ENCODE data around the gene MAB21L3.

The MAB21L3 gene

GRCh38 chr1:116166011-116166571 lies 54.9 kb downstream of the MAB21L3 start:
- DNase-seq (ENCODE audit: low read depth), result no peak

- no peak for DNase-seq (ENCODE audit: low read depth)
Measured at GRCh38 chr1:116166655-116167054, 55.5 kb downstream of the MAB21L3 start.

GRCh38 chr1:116167625-116168276 lies 56.6 kb downstream of the MAB21L3 start:
- DNase-seq (ENCODE audit: low read depth), result no peak

DNA sequence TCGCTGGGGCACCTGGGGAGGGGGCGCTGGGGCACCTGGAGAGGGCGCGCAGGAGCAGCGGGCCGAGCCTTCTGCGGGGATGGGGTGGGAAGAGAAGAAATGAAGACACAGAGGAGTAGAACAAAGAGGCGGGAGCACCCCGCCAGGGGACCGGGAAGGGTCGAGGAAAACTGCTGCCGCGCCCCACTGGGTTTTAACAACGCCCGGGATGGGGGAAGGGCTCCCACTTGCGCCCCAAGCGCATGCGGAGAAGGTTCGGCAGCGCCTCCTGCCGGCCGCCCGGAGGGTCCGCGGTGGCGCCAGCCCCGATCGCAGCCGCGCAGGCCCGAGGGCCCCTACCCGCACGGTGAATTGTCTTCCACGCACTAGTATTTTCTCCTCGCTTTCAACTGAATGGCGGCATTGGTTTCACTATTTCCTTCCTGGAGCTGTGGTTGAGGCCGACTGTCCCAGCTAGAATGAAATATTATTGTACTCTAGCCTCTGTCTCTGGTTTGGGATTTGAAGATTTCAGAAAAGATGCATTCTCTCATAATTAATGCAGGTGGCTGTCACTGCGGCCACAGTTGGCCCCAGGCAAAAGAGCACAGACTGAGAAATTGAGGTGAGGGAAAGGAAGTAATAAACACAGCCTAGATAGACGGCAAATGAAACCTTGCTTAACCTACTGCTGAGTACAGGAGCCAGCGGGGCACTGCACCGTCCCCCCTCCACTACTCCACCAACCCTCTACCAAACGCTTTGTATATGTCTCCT lies 57.3 kb downstream of the MAB21L3 start:
- DNase-seq (ENCODE audit: low read depth), result peak; percentile 67

DNA sequence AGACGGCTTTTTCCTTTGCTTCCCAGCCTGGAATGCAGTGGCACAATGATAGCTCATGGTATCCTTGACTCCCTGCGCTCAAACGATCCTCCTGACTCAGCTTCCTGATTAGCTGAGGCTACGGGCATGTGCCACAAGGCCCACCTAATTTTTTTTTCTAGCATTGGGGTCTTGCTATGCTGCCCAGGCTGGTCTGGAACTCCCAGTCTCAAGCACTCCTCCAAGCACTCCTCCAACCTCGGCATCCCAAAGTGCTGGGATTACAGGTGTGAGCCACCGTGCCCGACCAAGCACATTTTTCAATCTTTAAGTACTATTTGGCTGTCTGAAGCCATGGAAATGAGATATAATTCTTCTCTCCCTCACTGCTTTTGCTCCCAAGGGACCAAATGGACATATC lies 58.7 kb downstream of the MAB21L3 start:
- DNase-seq (ENCODE audit: low read depth), result no peak

DNA sequence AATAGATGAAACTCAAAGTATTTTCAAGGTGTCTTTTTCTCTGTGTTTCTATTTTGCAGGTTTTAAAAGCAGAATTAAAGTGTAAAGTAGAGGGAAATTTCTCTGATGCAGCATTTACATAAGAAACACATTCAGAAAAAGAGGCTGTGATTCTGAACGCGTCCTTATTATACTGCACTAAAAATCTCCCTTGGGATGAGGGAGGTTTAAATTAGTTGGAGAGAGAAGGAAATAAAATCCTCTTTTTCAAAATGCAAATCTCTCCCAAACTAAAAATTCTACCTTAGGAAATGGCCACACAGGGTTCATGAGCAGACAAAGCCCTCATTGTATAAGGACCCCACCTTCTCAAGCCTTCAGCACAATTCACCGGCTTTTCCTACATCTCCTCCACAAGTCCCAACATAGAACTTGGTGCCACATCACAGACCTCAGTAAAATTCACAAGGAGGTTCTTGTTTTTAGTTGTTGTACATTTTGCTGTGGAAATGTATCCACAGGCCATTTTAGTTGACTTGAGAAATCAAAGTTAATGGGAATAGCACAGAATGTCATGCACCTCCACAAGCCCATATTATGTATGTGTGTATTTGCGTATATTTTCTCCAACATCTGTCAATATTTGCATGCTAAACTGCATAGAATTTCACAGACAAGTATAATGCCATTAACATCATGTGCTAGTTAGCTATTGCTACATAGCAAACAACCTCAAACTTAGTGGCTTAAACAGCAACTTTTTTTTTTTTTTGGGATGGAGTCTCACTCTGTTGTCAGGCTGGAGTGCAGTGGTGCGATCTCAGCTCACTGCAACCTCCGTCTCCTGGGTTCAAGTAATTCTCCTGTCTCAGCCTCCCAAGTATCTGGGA lies 59.8 kb downstream of the MAB21L3 start:
- DNase-seq (ENCODE audit: low read depth), result no peak

DNA sequence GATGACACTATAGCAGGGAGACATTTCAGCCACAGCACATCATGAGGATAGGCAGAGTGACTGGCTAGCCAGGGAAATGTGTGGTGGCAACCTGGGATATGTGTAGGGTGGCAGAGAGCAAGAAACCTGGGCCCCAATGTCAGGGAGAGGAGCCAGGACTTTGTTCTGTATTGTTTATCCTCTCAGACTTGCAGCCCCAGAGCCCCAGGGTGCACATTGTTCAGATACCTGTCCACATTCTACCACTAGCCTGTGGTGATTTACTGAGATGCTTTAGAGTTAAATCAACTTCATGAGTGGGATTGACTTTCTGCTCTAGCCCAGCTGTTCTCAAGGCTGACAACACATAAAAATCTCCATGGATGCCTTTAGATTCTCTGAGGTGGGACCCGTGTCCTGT lies 61.5 kb downstream of the MAB21L3 start:
- no peak for DNase-seq (ENCODE audit: low read depth)

DNA sequence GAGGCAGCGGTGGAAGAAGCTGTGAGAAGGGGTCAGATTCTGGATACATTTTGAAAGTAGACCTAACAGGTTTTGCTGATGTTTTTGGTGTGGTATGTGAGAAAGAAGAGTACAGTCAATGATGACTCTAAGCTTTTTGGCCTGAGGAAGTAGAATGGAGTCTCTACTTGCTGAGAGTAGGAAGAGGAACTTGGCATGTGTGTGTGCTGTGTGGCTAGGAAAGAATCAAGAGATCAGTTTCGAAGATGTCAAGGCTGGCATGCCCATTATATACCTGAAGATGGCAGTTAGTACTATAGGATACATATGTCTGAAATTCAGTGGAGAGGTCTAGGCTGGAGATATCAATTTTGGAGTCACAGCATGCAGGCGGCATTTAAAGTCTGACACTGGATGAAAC lies 64.4 kb downstream of the MAB21L3 start:
- no peak for DNase-seq (ENCODE audit: low read depth)

- no peak for DNase-seq (ENCODE audit: low read depth)
Measured at GRCh38 chr1:116176306-116176789, 65.1 kb downstream of the MAB21L3 start.

DNA sequence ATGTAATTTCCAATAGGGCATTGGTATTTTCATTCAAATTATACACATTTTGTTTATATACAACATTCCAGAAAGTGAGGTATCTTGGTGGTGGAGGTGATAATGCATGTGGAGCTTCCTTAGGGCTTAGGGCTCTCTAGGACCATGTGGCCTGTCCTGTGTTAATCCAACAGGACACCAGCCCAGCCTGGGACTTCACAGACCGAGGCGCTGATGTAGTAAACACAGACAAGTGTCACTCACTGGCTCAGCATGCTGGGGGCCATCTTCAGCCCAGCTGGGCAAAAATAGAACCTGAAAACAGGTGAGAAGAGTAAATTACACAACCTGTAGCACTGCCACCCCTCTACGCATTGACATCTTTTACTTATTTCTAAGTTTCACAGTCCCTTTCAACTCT lies 66.7 kb downstream of the MAB21L3 start:
- no peak for DNase-seq (ENCODE audit: low read depth)

DNA sequence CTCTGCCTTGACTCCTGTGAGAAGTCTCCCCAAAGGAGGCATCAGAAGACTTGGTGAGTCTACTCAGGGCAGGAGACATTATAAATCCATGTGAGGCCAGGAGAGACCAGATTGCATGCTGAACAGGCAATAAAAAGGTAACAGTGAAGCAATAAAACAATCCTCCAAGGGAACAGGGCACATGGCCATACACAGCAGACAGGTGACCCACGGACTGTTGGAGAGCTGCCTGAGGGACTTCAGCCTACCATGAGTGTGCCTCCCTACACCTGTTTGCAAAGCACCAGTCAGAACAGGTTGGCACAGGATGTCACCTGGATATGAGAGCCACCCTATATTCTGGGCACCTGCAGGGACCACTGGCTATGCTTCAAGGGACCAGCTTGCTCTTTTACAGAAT lies 67.6 kb downstream of the MAB21L3 start:
- DNase-seq (ENCODE audit: low read depth), result no peak

DNA sequence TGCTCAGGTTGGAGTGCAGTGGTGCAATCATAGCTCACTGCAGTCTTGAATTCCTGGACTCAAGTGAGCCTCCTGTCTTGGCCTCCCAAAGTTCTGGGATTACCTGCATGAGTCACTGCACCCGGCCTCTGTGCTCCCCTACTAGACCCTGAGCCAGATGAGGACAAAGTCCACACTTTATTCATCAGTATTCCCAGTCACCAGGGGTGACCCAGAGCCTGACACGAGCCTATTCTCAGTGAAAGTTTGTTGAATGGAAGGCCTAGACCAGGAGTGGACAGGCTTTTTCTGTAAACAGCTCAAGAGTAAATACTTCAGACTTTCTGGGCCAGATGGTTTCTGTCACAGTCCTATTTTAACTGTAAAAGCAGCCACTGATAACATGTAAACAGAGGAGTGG lies 68.2 kb downstream of the MAB21L3 start:
- no peak for DNase-seq (ENCODE audit: low read depth)

GRCh38 chr1:116179964-116180363 lies 68.8 kb downstream of the MAB21L3 start:
- DNase-seq (ENCODE audit: low read depth), result no peak

DNA sequence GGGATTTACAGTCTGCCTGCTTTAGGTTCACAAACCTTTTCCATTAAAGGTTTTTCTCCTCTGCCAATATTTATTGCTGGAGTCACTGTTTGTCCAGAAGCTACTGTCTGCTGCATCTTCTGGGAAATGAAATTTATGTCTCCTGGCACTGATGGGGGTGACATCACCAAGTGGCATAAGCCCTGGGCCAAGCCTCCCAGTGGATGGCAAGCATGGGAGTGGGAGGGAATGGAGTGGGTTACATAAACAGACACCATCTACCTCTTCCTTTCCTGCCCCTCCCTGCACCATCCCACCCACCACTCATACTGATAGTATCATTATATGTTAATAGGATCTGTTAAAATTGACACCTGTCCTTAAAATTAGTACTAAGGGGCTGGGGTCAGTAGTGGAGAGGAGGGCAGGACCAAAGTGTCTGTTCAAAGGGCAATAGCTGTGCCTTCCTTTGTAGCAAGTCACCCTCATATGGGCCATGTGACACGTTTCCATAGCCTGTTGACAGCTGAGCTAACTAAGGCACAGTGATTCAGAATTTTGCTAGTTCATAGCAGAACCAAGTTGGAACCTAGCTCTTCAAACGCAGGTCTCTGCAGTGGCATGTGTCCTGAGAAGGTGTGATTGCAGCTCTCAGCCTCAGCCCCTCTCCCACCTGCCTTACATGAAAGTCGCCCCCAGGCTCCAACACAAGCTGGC lies 71.0 kb downstream of the MAB21L3 start:
- no peak for DNase-seq (ENCODE audit: low read depth)
